AG04449 (cell line): ENCODE measurements around the gene SH2D6.

Experiments
- CTCF ChIA-PET: fragments of 350-600 bp; formaldehyde crosslinking; extraction: SDS; loops from one replicate; lab custom pipeline; 2021; ENCODE audit warnings: antibody characterized with exemption; lab: Yijun Ruan, JAX
- POLR2A ChIA-PET: fragments of 400-600, 350-600 bp; formaldehyde crosslinking; extraction: SDS; loops from one replicate; lab custom pipeline; 2020; ENCODE audit warnings: antibody characterized with exemption, inconsistent platforms; lab: Yijun Ruan, JAX
- DNase-seq: peaks from one replicate; pipeline ENCODE4 v3.0.0-alpha.2; 2010; ENCODE audit warnings: low read depth, low spot score
- H3K4me3 ChIP-seq: 2 replicates; pipeline ENCODE4 v1.5.1; 2011; ENCODE audit warnings: low read depth, mild to moderate bottlenecking, control low read depth, low read length
- CTCF ChIP-seq: IDR thresholded peaks from one replicate; pipeline ENCODE4 v1.5.1; 2011; ENCODE audit warnings: mild to moderate bottlenecking, moderate library complexity, low read length, control low read depth, inconsistent platforms; ENCODE audit not compliant: insufficient read depth; ENCODE audit errors: missing control alignments

The SH2D6 gene

GRCh38 chr2:85387754-85388153, 30.8 kb upstream of the SH2D6 start:
- no peak for DNase-seq
- no peak overlapping the region for H3K4me3 ChIP-seq
- ChIA-PET POLR2A (no interaction called here), CTCF (interaction anchor here (2.1 to 9.8 kb wide), 2 partner anchors 18 to 166 kb away, joined by 5 to 124 read pairs; no protein-coding TSS in a partner anchor)
- TF ChIP-seq CTCF = no peak

GRCh38 chr2:85388878-85389538, 29.5 kb upstream of the SH2D6 start:
- POLR2A ChIA-PET = interaction anchor here (0.5 to 0.6 kb wide), 3 partner anchors 151 to 277 kb away, joined by 3 read pairs; no protein-coding TSS in a partner anchor

GRCh38 chr2:85390941-85391669, 27.4 kb upstream of the SH2D6 start:
- H3K4me3 ChIP-seq = no peak overlapping the region
- POLR2A ChIA-PET = no interaction called here
- CTCF ChIA-PET = interaction anchor here (0.6 to 9.8 kb wide), 7 partner anchors 9 to 245 kb away, joined by 3 to 124 read pairs (median 5); no protein-coding TSS in a partner anchor
- TF ChIP-seq CTCF = peak; percentile 78
- DNase-seq = no peak

More at GRCh38 chr2:85388878-85389538, 29.5 kb upstream of the SH2D6 start:
- H3K4me3 ChIP-seq = no peak overlapping the region
- CTCF ChIA-PET = interaction anchor here (0.9 to 9.8 kb wide), 4 partner anchors 19 to 248 kb away, joined by 3 to 124 read pairs (median 4); no protein-coding TSS in a partner anchor
- no peak for TF ChIP-seq CTCF
- no peak for DNase-seq

GRCh38 chr2:85393836-85394235, 24.7 kb upstream of the SH2D6 start:
- DNase-seq = no peak
- no peak for TF ChIP-seq CTCF
- H3K4me3 ChIP-seq = no peak overlapping the region
- POLR2A ChIA-PET = interaction anchor here (0.6 to 0.8 kb wide), 2 partner anchors 39 to 145 kb away, joined by 3 read pairs; partner anchors contain the start of genes ELMOD3, MAT2A and RETSAT
- CTCF ChIA-PET = interaction anchor here (1.1 to 9.8 kb wide), 3 partner anchors 10 to 160 kb away, joined by 3 to 124 read pairs (median 4); no protein-coding TSS in a partner anchor

GRCh38 chr2:85394261-85394681, 24.2 kb upstream of the SH2D6 start:
- no peak for TF ChIP-seq CTCF
- no peak for DNase-seq
- ChIA-PET POLR2A (interaction anchor here (0.6 kb wide), 1 partner anchor 40 kb away, joined by 3 read pairs; the partner anchor contains the start of genes ELMOD3 and RETSAT), CTCF (interaction anchor here (1.1 to 9.8 kb wide), 3 partner anchors 9 to 159 kb away, joined by 3 to 124 read pairs (median 4); no protein-coding TSS in a partner anchor)
- no peak overlapping the region for H3K4me3 ChIP-seq

- ChIA-PET POLR2A (no interaction called here), CTCF (interaction anchor here (9.8 kb wide), 1 partner anchor 159 kb away, joined by 124 read pairs; no protein-coding TSS in a partner anchor)
- H3K4me3 ChIP-seq = no peak overlapping the region
- DNase-seq = no peak
- TF ChIP-seq CTCF = no peak
Observed at GRCh38 chr2:85394976-85395375, 23.5 kb upstream of the SH2D6 start.
